AG10803 (cell line): ENCODE measurements around the gene KRTAP10-10.
"Not testable (repeated sequence)": the region's sequence is repeated elsewhere in the genome, so short reads cannot be mapped to it uniquely, and the experiment has no call there.

Experiments used
- DNase-seq: peaks from one replicate; pipeline ENCODE4 v3.0.0; 2010; ENCODE audit warnings: low read depth
- H3K4me3 ChIP-seq: 2 replicates; pipeline ENCODE4 v1.5.1; 2011; ENCODE audit warnings: mild to moderate bottlenecking, low read length, control low read depth
- TF ChIP-seq, protein P1 (sequence below): conservative IDR thresholded peaks from 2 replicates; pipeline ENCODE4 v1.5.1; 2011; ENCODE audit warnings: mild to moderate bottlenecking, low read length, control low read depth, inconsistent platforms

The KRTAP10-10 gene

DNA sequence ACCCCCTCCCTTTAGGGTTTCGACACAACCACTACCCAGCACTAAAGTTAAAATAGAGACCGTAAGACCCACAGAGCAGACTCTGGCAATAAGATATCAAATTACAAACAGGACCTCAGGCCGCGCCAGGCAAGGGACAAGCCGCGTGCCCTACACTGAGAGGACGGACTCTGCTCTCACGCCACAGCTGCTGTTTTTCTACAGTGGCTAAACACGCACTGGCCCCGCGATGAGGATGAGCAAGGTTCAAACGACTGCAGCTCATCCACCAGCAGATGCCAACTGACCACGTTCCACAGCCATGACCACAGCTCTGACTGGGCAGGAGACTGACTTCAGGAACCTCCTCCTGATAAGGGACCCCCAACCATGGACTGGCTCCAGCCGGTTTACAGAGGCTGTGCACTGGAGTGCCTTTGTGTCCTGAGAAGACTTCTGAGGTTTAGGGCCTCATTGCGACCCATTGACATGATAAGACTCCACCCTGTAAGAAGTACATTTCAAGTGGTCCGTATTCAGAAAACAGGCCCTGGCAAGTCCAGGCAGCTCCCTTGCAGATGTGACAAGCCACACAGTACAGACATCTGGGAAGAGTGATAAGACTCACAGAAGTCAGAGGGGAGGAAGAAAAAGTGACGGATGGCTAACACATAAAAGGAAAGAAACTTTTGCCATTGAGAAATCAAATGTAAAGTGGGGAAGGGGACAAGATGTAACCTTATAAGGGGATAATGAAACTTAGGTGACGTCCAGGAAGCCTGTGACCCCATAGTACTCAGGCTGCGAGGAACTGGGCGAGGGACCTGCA, 43.4 kb upstream of the KRTAP10-10 start:
- H3K4me3 ChIP-seq, result no peak overlapping the region
- peak; percentile 4 for DNase-seq
- TF ChIP-seq, protein P1, sequence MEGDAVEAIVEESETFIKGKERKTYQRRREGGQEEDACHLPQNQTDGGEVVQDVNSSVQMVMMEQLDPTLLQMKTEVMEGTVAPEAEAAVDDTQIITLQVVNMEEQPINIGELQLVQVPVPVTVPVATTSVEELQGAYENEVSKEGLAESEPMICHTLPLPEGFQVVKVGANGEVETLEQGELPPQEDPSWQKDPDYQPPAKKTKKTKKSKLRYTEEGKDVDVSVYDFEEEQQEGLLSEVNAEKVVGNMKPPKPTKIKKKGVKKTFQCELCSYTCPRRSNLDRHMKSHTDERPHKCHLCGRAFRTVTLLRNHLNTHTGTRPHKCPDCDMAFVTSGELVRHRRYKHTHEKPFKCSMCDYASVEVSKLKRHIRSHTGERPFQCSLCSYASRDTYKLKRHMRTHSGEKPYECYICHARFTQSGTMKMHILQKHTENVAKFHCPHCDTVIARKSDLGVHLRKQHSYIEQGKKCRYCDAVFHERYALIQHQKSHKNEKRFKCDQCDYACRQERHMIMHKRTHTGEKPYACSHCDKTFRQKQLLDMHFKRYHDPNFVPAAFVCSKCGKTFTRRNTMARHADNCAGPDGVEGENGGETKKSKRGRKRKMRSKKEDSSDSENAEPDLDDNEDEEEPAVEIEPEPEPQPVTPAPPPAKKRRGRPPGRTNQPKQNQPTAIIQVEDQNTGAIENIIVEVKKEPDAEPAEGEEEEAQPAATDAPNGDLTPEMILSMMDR, result no peak

DNA sequence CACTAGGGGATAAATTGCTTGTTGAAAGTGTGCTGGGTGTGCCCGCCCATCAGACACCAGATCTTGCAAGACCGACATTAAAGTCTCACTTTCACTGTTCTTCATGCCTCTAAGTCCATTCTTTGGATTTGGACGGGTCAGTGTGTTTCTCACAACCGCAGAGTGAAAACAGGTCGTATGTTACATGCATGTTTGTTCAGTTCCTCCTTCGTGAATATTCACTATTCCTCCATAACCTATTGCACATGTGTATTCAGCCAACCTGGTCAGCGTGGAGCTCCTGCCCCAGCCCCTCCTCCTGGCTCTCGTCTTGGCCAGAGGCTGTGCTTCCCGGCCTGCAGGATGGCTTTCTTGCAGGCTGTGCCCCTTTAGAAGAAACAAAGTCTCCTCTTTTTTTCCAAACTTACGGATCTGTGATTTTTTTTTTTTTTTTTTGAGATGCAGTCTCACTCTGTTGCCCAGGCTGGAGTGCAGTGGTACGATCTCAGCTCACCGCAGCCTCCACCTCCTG, 42.7 kb upstream of the KRTAP10-10 start:
- DNase-seq, result no peak
- TF ChIP-seq, protein P1, result no peak
- no peak overlapping the region for H3K4me3 ChIP-seq

DNA sequence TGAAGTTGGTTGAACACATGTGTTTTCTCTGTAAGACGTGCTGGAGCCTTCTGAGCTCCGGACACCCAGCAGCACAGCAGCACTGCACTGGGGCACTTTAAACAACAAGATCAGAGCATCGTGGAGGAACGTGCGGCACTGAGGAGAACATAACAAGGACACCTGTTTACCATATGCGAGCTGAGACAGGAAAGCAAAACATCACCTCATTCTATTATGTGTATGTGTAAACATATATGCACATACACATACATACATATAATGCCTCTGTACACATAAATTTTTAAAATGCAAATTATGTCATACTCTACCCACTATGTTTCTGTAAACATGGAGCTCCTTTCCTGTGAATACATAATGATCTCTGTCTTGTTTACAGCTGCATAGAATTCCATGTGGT, 41.6 kb upstream of the KRTAP10-10 start:
- no peak overlapping the region for H3K4me3 ChIP-seq
- TF ChIP-seq, protein P1, result no peak
- DNase-seq, result no peak

DNA sequence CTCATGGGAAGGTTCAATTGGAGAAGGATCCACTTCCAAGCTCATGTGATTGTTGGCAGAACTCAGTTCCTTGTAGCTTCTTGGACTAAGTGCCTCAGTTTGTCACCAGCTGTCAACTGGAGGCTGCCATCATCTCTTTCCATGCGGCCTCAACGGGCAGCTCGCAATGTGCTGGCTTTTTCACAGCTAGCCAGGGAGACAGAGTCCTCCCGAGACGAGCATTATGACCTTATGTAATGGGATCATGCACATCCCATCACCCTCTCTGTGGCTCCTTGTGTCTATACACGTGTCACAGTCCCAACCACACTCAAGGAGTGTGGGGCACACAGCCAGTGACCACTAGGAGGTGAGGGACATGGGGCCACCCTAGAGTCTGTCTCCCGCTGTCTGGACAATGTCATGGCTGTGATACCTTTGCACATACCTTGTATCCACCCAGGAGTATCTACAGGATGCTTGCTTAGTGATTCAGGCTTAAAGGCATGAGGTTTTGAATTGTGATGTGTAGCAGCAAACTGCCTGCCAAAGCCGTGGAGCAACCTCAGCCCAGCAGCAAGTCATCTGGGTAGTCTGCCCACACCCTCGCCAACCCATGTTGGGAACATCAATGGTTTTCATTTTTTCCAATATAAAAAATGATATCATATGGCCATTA, 41.0 kb upstream of the KRTAP10-10 start:
- peak; percentile 23 for DNase-seq

DNA sequence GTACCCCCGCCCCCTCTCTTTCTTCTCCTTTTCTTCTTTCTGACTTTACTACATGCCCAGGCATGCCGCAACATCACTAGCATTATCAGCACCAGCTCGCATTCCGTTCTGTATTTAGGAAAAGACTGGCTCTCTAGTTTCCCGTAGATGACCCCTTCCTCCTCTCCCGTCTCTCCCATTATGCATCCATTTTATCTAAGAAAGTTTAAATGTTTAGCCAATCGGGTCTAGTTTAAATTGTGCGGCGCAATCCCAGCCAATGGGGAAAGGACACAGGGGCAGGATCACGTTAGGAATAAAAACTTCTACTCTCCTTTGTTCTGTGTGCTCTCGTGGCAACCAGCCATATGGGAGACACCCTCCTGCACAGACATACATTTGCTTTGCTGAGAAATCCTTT, 39.1 kb upstream of the KRTAP10-10 start:
- no peak for DNase-seq
- H3K4me3 ChIP-seq, result no peak overlapping the region
- TF ChIP-seq, protein P1, result no peak

More for the DNA sequence above, 41.0 kb upstream of the KRTAP10-10 start:
- TF ChIP-seq, protein P1, result no peak
- no peak overlapping the region for H3K4me3 ChIP-seq

DNA sequence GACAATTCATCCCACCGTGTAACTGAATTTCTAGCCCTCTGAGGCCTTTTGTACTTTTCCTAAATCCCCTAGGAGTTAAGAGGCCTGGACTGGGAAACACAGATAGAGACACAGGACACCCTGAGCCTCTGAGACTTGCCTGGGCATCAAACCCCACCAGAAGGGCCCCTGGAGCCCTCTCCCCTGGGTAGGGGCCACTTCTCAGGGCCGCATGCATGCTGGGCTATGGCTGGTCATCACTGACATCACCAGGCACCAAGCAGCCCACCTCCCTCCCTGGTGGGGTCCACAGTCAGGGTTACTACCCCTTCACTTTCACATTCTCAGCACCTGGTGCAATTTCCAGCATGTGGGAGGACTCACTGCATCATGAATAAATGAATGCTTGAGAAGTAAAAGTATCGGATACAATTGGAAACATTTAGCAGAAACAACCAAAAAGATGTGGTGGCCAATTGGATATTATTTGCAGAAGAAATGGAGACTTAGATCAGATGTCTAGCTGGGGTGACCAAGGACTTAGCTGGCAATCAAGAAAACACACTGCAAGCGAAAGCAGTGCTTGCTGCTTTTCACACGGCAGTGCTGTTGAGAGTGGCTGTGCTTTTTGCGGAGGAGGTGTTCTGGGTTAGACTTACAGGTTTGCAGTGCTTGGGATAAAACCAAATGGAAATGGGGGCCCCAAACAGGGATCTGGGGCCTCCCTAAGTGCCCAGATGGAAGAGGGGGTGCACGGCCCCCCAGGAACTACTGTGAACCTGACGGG, 37.7 kb upstream of the KRTAP10-10 start:
- no peak for DNase-seq
- TF ChIP-seq, protein P1, result no peak
- H3K4me3 ChIP-seq, result no peak overlapping the region

DNA sequence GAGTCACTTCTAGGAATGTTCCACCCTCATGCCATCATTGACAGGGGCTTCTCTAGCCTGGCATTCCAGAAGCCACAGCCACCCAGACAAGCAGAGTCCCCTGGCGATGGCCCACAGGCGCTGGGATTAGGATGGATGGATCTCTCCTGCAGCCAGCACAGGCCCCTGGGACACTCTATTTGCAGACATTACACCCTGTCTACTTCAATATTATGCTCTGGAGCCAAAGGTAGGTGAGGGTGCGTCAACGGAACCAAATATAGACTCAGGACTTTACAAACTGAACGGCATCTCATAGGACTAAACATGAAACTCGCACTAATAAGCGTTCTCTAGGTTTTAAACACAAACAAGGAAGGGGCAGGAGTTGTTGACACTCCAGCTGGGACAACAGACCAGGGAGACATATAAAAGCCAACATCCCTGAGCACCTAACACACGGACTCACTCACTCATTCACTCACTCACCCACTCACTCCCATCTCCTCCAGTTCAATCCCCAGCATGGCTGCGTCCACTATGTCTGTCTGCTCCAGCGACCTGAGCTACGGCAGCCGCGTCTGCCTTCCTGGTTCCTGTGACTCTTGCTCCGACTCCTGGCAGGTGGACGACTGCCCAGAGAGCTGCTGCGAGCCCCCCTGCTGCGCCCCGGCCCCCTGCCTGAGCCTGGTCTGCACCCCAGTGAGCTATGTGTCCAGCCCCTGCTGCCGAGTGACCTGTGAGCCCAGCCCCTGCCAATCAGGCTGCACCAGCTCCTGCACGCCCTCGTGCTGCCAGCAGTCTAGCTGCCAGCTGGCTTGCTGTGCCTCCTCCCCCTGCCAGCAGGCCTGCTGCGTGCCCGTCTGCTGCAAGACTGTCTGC, 36.8 kb upstream of the KRTAP10-10 start, which contains the start of gene KRTAP10-7:
KRTAP10-7 (plus strand) TSS at position 480 of the 861 bp plus-strand sequence; CDS start at position 505, 25 bp downstream.
- not testable (repeated sequence) for H3K4me3 ChIP-seq, DNase-seq

DNA sequence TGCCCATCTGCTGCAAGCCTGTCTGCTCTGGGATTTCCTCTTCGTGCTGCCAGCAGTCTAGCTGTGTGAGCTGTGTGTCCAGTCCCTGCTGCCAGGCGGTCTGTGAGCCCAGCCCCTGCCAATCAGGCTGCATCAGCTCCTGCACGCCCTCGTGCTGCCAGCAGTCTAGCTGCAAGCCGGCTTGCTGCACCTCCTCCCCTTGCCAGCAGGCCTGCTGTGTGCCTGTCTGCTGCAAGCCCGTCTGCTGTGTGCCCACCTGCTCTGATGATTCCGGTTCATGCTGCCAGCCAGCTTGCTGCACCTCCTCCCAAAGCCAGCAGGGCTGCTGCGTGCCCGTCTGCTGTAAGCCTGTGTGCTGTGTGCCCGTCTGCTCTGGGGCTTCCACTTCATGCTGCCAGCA, 36.1 kb upstream of the KRTAP10-10 start:
- not testable (repeated sequence) for DNase-seq, H3K4me3 ChIP-seq
